ENCODE measurements around the gene PCDHB14. TPM values are rescaled to one million over a fixed set of nuclear protein-coding genes. Genes with fewer than 3 reads are reported as not detected.
"Not testable (repeated sequence)": the region's sequence is repeated elsewhere in the genome, so short reads cannot be mapped to it uniquely, and the experiment has no call there.

Gene PCDHB14
- total and polyA plus RNA-seq, 8 donors: 0.31 to 6.4 (median 1.3) TPM; not detected in 1

DNA sequence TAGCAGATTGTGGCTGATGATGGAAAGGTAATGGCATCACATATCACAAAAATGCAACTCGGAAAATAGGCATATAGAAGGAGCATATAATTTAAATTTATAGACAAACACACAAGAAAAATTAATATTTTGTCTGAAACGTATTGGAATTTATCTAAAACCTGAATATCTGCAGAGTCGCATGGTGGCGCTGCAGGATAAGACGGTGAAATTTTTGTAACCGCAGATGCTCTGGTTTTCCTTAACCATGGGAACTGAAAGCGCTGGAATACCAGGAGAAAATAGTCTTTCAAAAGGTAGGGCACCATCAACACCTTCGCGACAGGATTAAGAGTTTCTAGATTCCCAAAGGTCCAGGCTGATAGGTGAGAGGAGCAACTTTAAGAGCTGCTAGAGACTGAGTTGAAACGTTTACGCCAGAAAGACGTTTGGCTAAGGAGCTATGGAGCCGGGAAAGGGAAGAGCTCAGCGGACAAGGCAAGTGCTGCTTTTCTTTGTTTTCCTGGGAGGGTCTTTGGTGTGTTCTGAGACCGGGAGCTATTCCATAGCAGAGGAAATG is 11.0 kb downstream of the PCDHB14 start:
- no peak overlapping the region for H3K27ac ChIP-seq
- WGBS, 5 donors: 6 to 12% (median 8%) methylated on average over 15 of the region's 15 CpGs
- DNase-seq: peak in 1 of 2 donors; percentile 31
- H3K9me3 ChIP-seq: peaks cover 36 to 94% (median 90%) of the 10 kb centered on the region in 4 donors
- H3K4me3 ChIP-seq: peak overlapping the region; percentile 1 to 26 (median 14)
- no peaks in the 10 kb centered on the region for H3K36me3 ChIP-seq
- intact Hi-C loops (cut with DNase I; ENCODE audit: low total_unique reads): no loop called here
- H3K27me3 ChIP-seq: peaks cover 0 to 30% (median 0%) of the 10 kb centered on the region in 3 donors
- no peaks in the 10 kb centered on the region for H3K4me1 ChIP-seq
- TF ChIP-seq POLR2A (IDR thresholded peaks at IDR 0.05): no peak
- TF ChIP-seq, protein P1, sequence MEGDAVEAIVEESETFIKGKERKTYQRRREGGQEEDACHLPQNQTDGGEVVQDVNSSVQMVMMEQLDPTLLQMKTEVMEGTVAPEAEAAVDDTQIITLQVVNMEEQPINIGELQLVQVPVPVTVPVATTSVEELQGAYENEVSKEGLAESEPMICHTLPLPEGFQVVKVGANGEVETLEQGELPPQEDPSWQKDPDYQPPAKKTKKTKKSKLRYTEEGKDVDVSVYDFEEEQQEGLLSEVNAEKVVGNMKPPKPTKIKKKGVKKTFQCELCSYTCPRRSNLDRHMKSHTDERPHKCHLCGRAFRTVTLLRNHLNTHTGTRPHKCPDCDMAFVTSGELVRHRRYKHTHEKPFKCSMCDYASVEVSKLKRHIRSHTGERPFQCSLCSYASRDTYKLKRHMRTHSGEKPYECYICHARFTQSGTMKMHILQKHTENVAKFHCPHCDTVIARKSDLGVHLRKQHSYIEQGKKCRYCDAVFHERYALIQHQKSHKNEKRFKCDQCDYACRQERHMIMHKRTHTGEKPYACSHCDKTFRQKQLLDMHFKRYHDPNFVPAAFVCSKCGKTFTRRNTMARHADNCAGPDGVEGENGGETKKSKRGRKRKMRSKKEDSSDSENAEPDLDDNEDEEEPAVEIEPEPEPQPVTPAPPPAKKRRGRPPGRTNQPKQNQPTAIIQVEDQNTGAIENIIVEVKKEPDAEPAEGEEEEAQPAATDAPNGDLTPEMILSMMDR (IDR thresholded peaks at IDR 0.05): peak in 1 of 7 experiments; percentile 8

- H3K27ac ChIP-seq; H3K4me1 ChIP-seq; intact Hi-C loops (cut with DNase I; ENCODE audit: low total_unique reads); H3K4me3 ChIP-seq; H3K36me3 ChIP-seq; DNase-seq: not testable (repeated sequence)
- Histone ChIP-seq H3K27me3 (peaks cover 0 to 36% (median 0%) of the 10 kb centered on the region in 3 donors), H3K9me3 (peaks cover 48 to 100% (median 97%) of the 10 kb centered on the region in 4 donors)
- WGBS, 5 donors: 26 to 40% (median 30%) methylated on average over 8 to 40 of the region's 40 CpGs
Observed at GRCh38 chr5:141235922-141236321, 12.8 kb downstream of the PCDHB14 start.

- peaks cover 0 to 12% (median 0%) of the 10 kb centered on the region in 4 donors for H3K36me3 ChIP-seq
- DNase-seq: no peak
- WGBS, 5 donors: 18 to 24% (median 22%) methylated on average over 13 to 32 of the region's 32 CpGs
- no peak overlapping the region for H3K27ac ChIP-seq
- H3K4me3 ChIP-seq: no peak overlapping the region
- intact Hi-C loops (cut with DNase I; ENCODE audit: low total_unique reads): no loop called here
- no peaks in the 10 kb centered on the region for H3K4me1 ChIP-seq
- no peak for TF ChIP-seq POLR2A (IDR thresholded peaks at IDR 0.05)
- no peak for TF ChIP-seq EP300 (IDR thresholded peaks at IDR 0.05)
- TF ChIP-seq, protein P1 (IDR thresholded peaks at IDR 0.05): no peak
- no peak for TF ChIP-seq POLR2AphosphoS5 (IDR thresholded peaks at IDR 0.05)
- H3K9me3 ChIP-seq: peaks cover 56 to 100% (median 98%) of the 10 kb centered on the region in 4 donors
- H3K27me3 ChIP-seq: peaks cover 0 to 44% (median 0%) of the 10 kb centered on the region in 3 donors
Observed at GRCh38 chr5:141236516-141237313, 13.6 kb downstream of the PCDHB14 start.

- TF ChIP-seq, protein P1 (IDR thresholded peaks at IDR 0.05): no peak
- TF ChIP-seq POLR2A (IDR thresholded peaks at IDR 0.05): no peak
- no peak for TF ChIP-seq EP300 (IDR thresholded peaks at IDR 0.05)
- TF ChIP-seq POLR2AphosphoS5 (IDR thresholded peaks at IDR 0.05): no peak
- H3K27ac ChIP-seq: no peak overlapping the region
- WGBS, 5 donors: 25 to 35% (median 29%) methylated on average over 18 to 43 of the region's 43 CpGs; no CpG with 5 or more reads in 1 of the 5 donors
Observed at GRCh38 chr5:141241496-141241895, 18.4 kb downstream of the PCDHB14 start.

More at GRCh38 chr5:141241496-141241895, 18.4 kb downstream of the PCDHB14 start:
- Histone ChIP-seq H3K27me3 (peaks cover 0 to 20% (median 0%) of the 10 kb centered on the region in 3 donors), H3K4me1 (no peaks in the 10 kb centered on the region), H3K9me3 (peaks cover 57 to 100% (median 95%) of the 10 kb centered on the region in 4 donors), H3K4me3 (no peak overlapping the region), H3K36me3 (peaks cover 0 to 14% (median 0%) of the 10 kb centered on the region in 4 donors)
- DNase-seq: no peak
- intact Hi-C loops (cut with DNase I; ENCODE audit: low total_unique reads): no loop called here
